Cardiac muscle cell (in vitro differentiated cells and primary cell): ENCODE data around the gene TTN. TPM values are rescaled to one million over a fixed set of nuclear protein-coding genes. Genes with fewer than 3 reads are reported as not detected.
A peak's percentile ranks its signal among the peaks of the same experiment; 100 is the strongest.

Experiments used
- DNase-seq, 2 donors: peaks; one replicate each; pipeline versions ENCODE4 v3.0.0 to v3.0.0-alpha.2; 2010 to 2017; ENCODE audit warnings: low read depth in 1 of 2, low spot score in 1 of 2
- H3K27ac ChIP-seq: fragments of 200-600 bp; sonication (generic); 2 replicates; pipeline ENCODE4 v1.5.1; 2016
- H3K27me3 ChIP-seq: fragments of 200-600 bp; sonication (generic); 2 replicates; pipeline ENCODE4 v1.6.0; 2016; ENCODE audit warnings: control low read depth
- H3K36me3 ChIP-seq: fragments of 200-600 bp; sonication (generic); 2 replicates; pipeline ENCODE4 v1.5.1; 2016; ENCODE audit warnings: control low read depth
- H3K4me1 ChIP-seq: fragments of 200-600 bp; sonication (generic); 2 replicates; pipeline ENCODE4 v1.8.1; 2017; ENCODE audit warnings: low read depth, mild to moderate bottlenecking, mixed run types
- H3K4me3 ChIP-seq: fragments of 200-600 bp; sonication (generic); 2 replicates; pipeline ENCODE4 v1.5.1; 2016; ENCODE audit warnings: mild to moderate bottlenecking
- H3K9me3 ChIP-seq: fragments of 200-600 bp; sonication (generic); 2 replicates; pipeline ENCODE4 v1.5.1; 2017; ENCODE audit warnings: low read depth, mild to moderate bottlenecking, control low read depth
- CTCF ChIP-seq: IDR thresholded peaks from 2 replicates; pipeline ENCODE4 v1.5.1; 2012; ENCODE audit warnings: low read depth, mild to moderate bottlenecking, low read length
- polyA plus RNA-seq: library from polyadenylated mRNA; unstranded; fragments of >200 nt; fragmentation: Nextera tagmentation; extraction: Ambion mirVana; gene quantifications from 2 replicates; pipeline ENCODE4 v1.2.1, GENCODE V29; 2016
- total RNA-seq: library from RNA; depleted of rRNA; stranded (reverse); fragments of >200 nt; gene quantifications from 2 replicates; pipeline ENCODE4 v1.2.3, GENCODE V29; 2016

TTN gene
- total and polyA plus RNA-seq, 2 experiments from 2014 or later: 1,208 to 1,214 TPM

GRCh38 chr2:178502751-178503150 is 304.5 kb downstream of the TTN start:
- H3K27ac ChIP-seq: no peak overlapping the region
- H3K27me3 ChIP-seq: no peaks in the 10 kb centered on the region
- no peak for TF ChIP-seq CTCF
- no peaks in the 10 kb centered on the region for H3K9me3 ChIP-seq
- no peak overlapping the region for H3K4me3 ChIP-seq
- H3K36me3 ChIP-seq: peaks cover 43% of the 10 kb centered on the region
- DNase-seq: no peak
- no peaks in the 10 kb centered on the region for H3K4me1 ChIP-seq

DNA sequence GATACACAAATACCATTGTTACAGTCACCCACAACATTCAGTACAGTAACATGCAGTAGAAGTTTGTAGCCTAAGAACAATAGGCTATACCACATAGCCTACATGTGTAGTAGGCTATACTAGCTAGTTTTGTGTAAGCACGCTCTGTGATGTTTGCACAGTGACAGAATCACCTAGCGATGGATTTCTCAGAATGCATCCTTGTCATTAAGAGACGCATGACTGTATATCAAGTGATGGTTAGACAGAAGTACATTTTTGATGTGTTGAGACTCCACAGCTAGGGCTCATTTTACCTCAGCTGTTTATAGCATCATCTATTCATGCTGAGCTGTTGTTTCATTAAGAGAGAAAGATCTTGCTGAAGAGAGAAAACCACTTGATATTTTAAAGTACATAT is 307.6 kb downstream of the TTN start:
- Histone ChIP-seq H3K4me1 (no peaks in the 10 kb centered on the region), H3K27ac (no peak overlapping the region), H3K9me3 (no peaks in the 10 kb centered on the region), H3K36me3 (peaks cover 57% of the 10 kb centered on the region), H3K27me3 (no peaks in the 10 kb centered on the region), H3K4me3 (no peak overlapping the region)
- no peak for DNase-seq
- no peak for TF ChIP-seq CTCF

DNA sequence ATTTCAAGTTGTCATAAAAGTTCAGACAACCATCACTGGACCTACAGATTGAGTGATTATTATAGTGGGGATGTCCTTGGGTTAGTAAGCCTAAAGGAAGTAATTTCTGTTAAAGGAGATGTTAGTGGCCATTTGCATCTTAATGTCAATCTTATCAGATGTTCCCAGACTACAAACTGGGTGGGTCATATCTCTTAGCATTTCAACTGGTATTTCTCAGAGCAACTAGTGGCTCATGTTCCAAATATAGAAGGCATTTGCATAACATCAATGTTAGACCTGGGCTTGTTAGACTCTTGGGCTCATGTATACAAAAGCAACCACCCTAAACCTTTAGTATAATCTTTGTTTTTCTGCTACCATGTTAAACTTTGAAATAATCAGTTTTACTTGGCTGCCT is 309.1 kb downstream of the TTN start:
- peaks cover 61% of the 10 kb centered on the region for H3K36me3 ChIP-seq
- TF ChIP-seq CTCF: no peak

DNA sequence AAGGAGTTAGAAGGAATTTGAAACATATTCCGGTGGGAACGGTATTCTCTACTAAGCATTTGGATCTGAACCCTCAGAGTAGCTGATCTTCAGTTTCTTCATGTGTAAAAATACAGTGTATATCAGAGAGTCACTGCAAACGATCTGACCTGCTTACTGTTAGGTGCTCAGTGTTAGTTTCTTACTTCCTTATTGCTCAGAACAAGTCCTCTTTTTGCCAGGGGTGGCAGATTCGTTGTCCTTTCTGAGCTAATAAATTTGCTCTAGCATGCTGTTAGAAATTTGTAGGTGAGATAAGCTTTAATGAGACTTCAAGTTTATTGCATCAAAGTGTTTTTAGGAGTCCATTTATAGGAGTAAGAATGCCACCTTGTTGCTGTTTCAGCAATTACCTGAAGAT is 311.2 kb downstream of the TTN start:
- peaks cover 56% of the 10 kb centered on the region for H3K36me3 ChIP-seq
- H3K27ac ChIP-seq: no peak overlapping the region
- no peak for DNase-seq
- H3K27me3 ChIP-seq: no peaks in the 10 kb centered on the region
- no peaks in the 10 kb centered on the region for H3K4me1 ChIP-seq
- H3K9me3 ChIP-seq: no peaks in the 10 kb centered on the region
- no peak for TF ChIP-seq CTCF
- no peak overlapping the region for H3K4me3 ChIP-seq

More for the DNA sequence above, 309.1 kb downstream of the TTN start:
- Histone ChIP-seq H3K9me3 (no peaks in the 10 kb centered on the region), H3K4me1 (no peaks in the 10 kb centered on the region), H3K4me3 (no peak overlapping the region), H3K27me3 (no peaks in the 10 kb centered on the region), H3K27ac (no peak overlapping the region)
- DNase-seq: no peak

GRCh38 chr2:178491612-178492011 is 315.6 kb downstream of the TTN start:
- peaks cover 46% of the 10 kb centered on the region for H3K36me3 ChIP-seq
- no peak overlapping the region for H3K27ac ChIP-seq
- no peaks in the 10 kb centered on the region for H3K27me3 ChIP-seq
- no peak for TF ChIP-seq CTCF
- no peak for DNase-seq
- H3K4me1 ChIP-seq: no peaks in the 10 kb centered on the region
- H3K4me3 ChIP-seq: no peak overlapping the region
- H3K9me3 ChIP-seq: no peaks in the 10 kb centered on the region

DNA sequence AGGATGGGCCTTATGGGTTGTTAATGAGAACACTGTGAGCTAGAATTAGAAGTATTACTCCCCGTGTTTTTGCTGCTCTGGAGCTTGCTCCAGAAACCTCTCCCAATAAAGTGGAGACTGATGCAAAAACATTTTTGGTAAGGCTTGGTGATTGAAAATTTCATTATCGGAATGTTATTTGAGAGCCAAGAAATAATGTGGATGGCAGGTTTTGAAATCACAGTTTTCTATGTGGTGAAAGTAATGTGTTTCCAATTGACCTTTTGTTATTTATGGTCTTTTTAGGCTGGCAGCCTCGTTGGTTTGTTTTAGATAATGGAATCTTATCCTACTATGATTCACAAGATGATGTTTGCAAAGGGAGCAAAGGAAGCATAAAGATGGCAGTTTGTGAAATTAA is 321.9 kb downstream of the TTN start:
- Histone ChIP-seq H3K27ac (no peak overlapping the region), H3K4me3 (no peak overlapping the region), H3K9me3 (no peaks in the 10 kb centered on the region), H3K36me3 (peaks cover 1% of the 10 kb centered on the region), H3K27me3 (no peaks in the 10 kb centered on the region), H3K4me1 (peaks cover 6% of the 10 kb centered on the region)
- peak in 1 of 2 donors; percentile 24 for DNase-seq
- TF ChIP-seq CTCF: no peak
